ENCODE results near the gene PODXL2.

PODXL2 gene

GRCh38 chr3:127607675-127608361, 21.2 kb upstream of the PODXL2 start:
- no peak overlapping the region for H3K9ac ChIP-seq
- peaks cover 12% of the 10 kb centered on the region; the same call in 1 of the 2 replicates for H3K36me3 ChIP-seq (ENCODE audit: insufficient read depth)
- H3K27ac ChIP-seq = no peak overlapping the region
- no peak overlapping the region for H3K4me2 ChIP-seq
- H3K4me1 ChIP-seq (ENCODE audit: low read depth, poor library complexity, severe bottlenecking) = no peaks in the 10 kb centered on the region
- H2AFZ ChIP-seq (ENCODE audit: low read depth) = no peak overlapping the region
- H3K4me3 ChIP-seq (IDR thresholded peaks at IDR 0.05; ENCODE audit: insufficient read depth, low read depth, low read length) = no peak overlapping the region
- no peak for TF ChIP-seq CTCF (conservative IDR thresholded peaks at IDR 0.05; ENCODE audit: low read depth, low read length)
- H3K27me3 ChIP-seq (ENCODE audit: insufficient read depth, low read depth) = no peaks in the 10 kb centered on the region
- H4K20me1 ChIP-seq (ENCODE audit: insufficient read depth) = no peaks in the 10 kb centered on the region
- peaks cover 14% of the 10 kb centered on the region; the same call in 1 of the 2 replicates for H3K79me2 ChIP-seq (ENCODE audit: insufficient read depth, low read depth)

GRCh38 chr3:127608362-127608718, 20.6 kb upstream of the PODXL2 start:
- no peak for TF ChIP-seq CTCF (conservative IDR thresholded peaks at IDR 0.05; ENCODE audit: low read depth, low read length)

GRCh38 chr3:127610105-127610504, 18.9 kb upstream of the PODXL2 start:
- no peaks in the 10 kb centered on the region for H3K4me1 ChIP-seq (ENCODE audit: low read depth, poor library complexity, severe bottlenecking)
- H3K4me3 ChIP-seq (IDR thresholded peaks at IDR 0.05; ENCODE audit: insufficient read depth, low read depth, low read length) = no peak overlapping the region
- no peak overlapping the region for H3K4me2 ChIP-seq
- no peak overlapping the region for H3K9ac ChIP-seq
- TF ChIP-seq CTCF (conservative IDR thresholded peaks at IDR 0.05; ENCODE audit: low read depth, low read length) = no peak
- no peak overlapping the region for H2AFZ ChIP-seq (ENCODE audit: low read depth)
- peaks cover 12% of the 10 kb centered on the region; the same call in 1 of the 2 replicates for H3K36me3 ChIP-seq (ENCODE audit: insufficient read depth)
- H3K27me3 ChIP-seq (ENCODE audit: insufficient read depth, low read depth) = no peaks in the 10 kb centered on the region
- H3K79me2 ChIP-seq (ENCODE audit: insufficient read depth, low read depth) = no peaks in the 10 kb centered on the region
- H4K20me1 ChIP-seq (ENCODE audit: insufficient read depth) = no peaks in the 10 kb centered on the region
- no peak overlapping the region for H3K27ac ChIP-seq

More at GRCh38 chr3:127608362-127608718, 20.6 kb upstream of the PODXL2 start:
- H3K4me3 ChIP-seq (IDR thresholded peaks at IDR 0.05; ENCODE audit: insufficient read depth, low read depth, low read length) = no peak overlapping the region
- no peak overlapping the region for H2AFZ ChIP-seq (ENCODE audit: low read depth)
- H3K27ac ChIP-seq = no peak overlapping the region
- H3K36me3 ChIP-seq (ENCODE audit: insufficient read depth) = peaks cover 12% of the 10 kb centered on the region; the same call in 1 of the 2 replicates
- H3K4me2 ChIP-seq = no peak overlapping the region
- H3K4me1 ChIP-seq (ENCODE audit: low read depth, poor library complexity, severe bottlenecking) = no peaks in the 10 kb centered on the region
- no peak overlapping the region for H3K9ac ChIP-seq
- peaks cover 13% of the 10 kb centered on the region; the same call in 1 of the 2 replicates for H3K79me2 ChIP-seq (ENCODE audit: insufficient read depth, low read depth)
- no peaks in the 10 kb centered on the region for H4K20me1 ChIP-seq (ENCODE audit: insufficient read depth)
- no peaks in the 10 kb centered on the region for H3K27me3 ChIP-seq (ENCODE audit: insufficient read depth, low read depth)

GRCh38 chr3:127611251-127611650, 17.7 kb upstream of the PODXL2 start:
- peaks cover 15% of the 10 kb centered on the region; the same call in 1 of the 2 replicates for H3K36me3 ChIP-seq (ENCODE audit: insufficient read depth)
- no peaks in the 10 kb centered on the region for H3K27me3 ChIP-seq (ENCODE audit: insufficient read depth, low read depth)
- no peak overlapping the region for H3K27ac ChIP-seq
- no peak overlapping the region for H3K4me3 ChIP-seq (IDR thresholded peaks at IDR 0.05; ENCODE audit: insufficient read depth, low read depth, low read length)
- H3K79me2 ChIP-seq (ENCODE audit: insufficient read depth, low read depth) = no peaks in the 10 kb centered on the region
- H3K9ac ChIP-seq = no peak overlapping the region
- no peaks in the 10 kb centered on the region for H4K20me1 ChIP-seq (ENCODE audit: insufficient read depth)
- H3K4me1 ChIP-seq (ENCODE audit: low read depth, poor library complexity, severe bottlenecking) = no peaks in the 10 kb centered on the region
- no peak overlapping the region for H3K4me2 ChIP-seq
- H2AFZ ChIP-seq (ENCODE audit: low read depth) = no peak overlapping the region
- no peak for TF ChIP-seq CTCF (conservative IDR thresholded peaks at IDR 0.05; ENCODE audit: low read depth, low read length)
